ENCODE data around the gene HLA-DPA1. TPM values are rescaled to one million over a fixed set of nuclear protein-coding genes. Genes with fewer than 3 reads are reported as not detected.
"Not testable (repeated sequence)": the region's sequence is repeated elsewhere in the genome, so short reads cannot be mapped to it uniquely, and the experiment has no call there.

HLA-DPA1 gene
- total and polyA plus RNA-seq, 4 donors, result 12.0 to 49.3 (median 29.2) TPM

DNA sequence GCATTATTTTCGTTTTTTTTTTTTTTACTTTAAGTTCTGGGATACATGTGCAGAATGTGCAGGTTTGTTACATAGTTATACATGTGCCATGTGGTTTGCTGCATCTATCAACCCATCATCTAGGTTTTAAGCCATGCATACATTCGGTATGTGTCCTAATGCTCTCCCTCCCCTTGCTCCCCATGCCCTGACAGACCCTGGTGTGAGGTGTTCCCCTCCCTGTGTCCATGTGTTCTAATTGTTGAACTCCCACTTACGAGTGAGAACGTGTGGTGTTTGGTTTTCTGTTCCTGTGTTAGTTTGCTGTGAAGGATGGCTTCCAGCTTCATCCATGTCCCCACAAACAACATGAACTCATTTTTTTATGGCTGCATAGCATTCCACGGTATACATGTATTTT, 10.0 kb downstream of the HLA-DPA1 start:
- not testable (repeated sequence) for H3K36me3 ChIP-seq (ENCODE audit: control insufficient read depth in 4 of 4, insufficient read depth in 3 of 4, low read depth in 1 of 4, low read length in 3 of 4); H3K9ac ChIP-seq (ENCODE audit: low read depth in 1 of 2, low read length in 2 of 2); H3K4me3 ChIP-seq (ENCODE audit: low read depth in 1 of 3, low read length in 3 of 3); H3K9me3 ChIP-seq (ENCODE audit: control insufficient read depth in 4 of 4, low read length in 3 of 4); H3K4me1 ChIP-seq (ENCODE audit: control insufficient read depth in 4 of 4, insufficient read depth in 4 of 4, low read length in 3 of 4); DNase-seq (ENCODE audit: low spot score); H3K27me3 ChIP-seq (ENCODE audit: control insufficient read depth in 4 of 4, insufficient read depth in 4 of 4, low read length in 3 of 4); H3K27ac ChIP-seq (ENCODE audit: low read depth in 1 of 2, low read length in 2 of 2)
- 68% methylated on average over 5 of the region's 5 CpGs for WGBS

DNA sequence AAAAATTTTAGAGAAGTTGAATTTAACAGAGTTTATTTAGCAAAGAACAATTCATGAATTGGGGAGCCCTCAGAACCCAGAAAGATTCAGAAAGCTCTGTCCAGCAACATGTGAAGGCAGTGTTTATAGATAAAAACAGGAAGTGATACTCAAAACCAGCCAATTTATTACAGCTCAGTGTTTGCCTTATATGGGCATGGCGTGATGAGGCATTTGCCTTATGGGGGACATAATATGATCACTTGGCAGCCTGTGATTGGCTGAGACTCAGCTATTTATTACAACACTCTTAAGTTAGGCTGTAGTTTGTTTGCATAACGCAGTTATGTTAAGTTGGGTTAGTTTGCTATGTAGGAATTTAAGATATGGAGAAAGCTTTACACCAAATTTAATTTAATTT, 11.5 kb downstream of the HLA-DPA1 start:
- no peak for TF ChIP-seq NR2F2 (IDR thresholded peaks at IDR 0.05)
- no peak for TF ChIP-seq JUND (IDR thresholded peaks at IDR 0.05)
- TF ChIP-seq FOXA1 (IDR thresholded peaks at IDR 0.05), result no peak
- no peak for TF ChIP-seq RXRA (IDR thresholded peaks at IDR 0.05)
- no peak for TF ChIP-seq HNF4G (IDR thresholded peaks at IDR 0.05)
- TF ChIP-seq, protein P1, sequence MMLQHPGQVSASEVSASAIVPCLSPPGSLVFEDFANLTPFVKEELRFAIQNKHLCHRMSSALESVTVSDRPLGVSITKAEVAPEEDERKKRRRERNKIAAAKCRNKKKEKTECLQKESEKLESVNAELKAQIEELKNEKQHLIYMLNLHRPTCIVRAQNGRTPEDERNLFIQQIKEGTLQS (IDR thresholded peaks at IDR 0.05), result no peak
- TF ChIP-seq, protein P2, sequence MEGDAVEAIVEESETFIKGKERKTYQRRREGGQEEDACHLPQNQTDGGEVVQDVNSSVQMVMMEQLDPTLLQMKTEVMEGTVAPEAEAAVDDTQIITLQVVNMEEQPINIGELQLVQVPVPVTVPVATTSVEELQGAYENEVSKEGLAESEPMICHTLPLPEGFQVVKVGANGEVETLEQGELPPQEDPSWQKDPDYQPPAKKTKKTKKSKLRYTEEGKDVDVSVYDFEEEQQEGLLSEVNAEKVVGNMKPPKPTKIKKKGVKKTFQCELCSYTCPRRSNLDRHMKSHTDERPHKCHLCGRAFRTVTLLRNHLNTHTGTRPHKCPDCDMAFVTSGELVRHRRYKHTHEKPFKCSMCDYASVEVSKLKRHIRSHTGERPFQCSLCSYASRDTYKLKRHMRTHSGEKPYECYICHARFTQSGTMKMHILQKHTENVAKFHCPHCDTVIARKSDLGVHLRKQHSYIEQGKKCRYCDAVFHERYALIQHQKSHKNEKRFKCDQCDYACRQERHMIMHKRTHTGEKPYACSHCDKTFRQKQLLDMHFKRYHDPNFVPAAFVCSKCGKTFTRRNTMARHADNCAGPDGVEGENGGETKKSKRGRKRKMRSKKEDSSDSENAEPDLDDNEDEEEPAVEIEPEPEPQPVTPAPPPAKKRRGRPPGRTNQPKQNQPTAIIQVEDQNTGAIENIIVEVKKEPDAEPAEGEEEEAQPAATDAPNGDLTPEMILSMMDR (IDR thresholded peaks at IDR 0.05; ENCODE audit: low read depth, low read length, missing input control), result no peak
- TF ChIP-seq, protein P3, sequence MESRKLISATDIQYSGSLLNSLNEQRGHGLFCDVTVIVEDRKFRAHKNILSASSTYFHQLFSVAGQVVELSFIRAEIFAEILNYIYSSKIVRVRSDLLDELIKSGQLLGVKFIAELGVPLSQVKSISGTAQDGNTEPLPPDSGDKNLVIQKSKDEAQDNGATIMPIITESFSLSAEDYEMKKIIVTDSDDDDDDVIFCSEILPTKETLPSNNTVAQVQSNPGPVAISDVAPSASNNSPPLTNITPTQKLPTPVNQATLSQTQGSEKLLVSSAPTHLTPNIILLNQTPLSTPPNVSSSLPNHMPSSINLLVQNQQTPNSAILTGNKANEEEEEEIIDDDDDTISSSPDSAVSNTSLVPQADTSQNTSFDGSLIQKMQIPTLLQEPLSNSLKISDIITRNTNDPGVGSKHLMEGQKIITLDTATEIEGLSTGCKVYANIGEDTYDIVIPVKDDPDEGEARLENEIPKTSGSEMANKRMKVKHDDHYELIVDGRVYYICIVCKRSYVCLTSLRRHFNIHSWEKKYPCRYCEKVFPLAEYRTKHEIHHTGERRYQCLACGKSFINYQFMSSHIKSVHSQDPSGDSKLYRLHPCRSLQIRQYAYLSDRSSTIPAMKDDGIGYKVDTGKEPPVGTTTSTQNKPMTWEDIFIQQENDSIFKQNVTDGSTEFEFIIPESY (IDR thresholded peaks at IDR 0.05), result no peak
- TF ChIP-seq FOXA2 (IDR thresholded peaks at IDR 0.05), result no peak
- no peak for TF ChIP-seq RAD21 (IDR thresholded peaks at IDR 0.05)
- no peak for TF ChIP-seq TAF1 (conservative IDR thresholded peaks at IDR 0.05)
- no peak for TF ChIP-seq EGR1 (IDR thresholded peaks at IDR 0.05; ENCODE audit: low read depth in 2 of 2)
- H3K36me3 ChIP-seq (ENCODE audit: control insufficient read depth in 4 of 4, insufficient read depth in 3 of 4, low read depth in 1 of 4, low read length in 3 of 4), result no peaks in the 10 kb centered on the region

DNA sequence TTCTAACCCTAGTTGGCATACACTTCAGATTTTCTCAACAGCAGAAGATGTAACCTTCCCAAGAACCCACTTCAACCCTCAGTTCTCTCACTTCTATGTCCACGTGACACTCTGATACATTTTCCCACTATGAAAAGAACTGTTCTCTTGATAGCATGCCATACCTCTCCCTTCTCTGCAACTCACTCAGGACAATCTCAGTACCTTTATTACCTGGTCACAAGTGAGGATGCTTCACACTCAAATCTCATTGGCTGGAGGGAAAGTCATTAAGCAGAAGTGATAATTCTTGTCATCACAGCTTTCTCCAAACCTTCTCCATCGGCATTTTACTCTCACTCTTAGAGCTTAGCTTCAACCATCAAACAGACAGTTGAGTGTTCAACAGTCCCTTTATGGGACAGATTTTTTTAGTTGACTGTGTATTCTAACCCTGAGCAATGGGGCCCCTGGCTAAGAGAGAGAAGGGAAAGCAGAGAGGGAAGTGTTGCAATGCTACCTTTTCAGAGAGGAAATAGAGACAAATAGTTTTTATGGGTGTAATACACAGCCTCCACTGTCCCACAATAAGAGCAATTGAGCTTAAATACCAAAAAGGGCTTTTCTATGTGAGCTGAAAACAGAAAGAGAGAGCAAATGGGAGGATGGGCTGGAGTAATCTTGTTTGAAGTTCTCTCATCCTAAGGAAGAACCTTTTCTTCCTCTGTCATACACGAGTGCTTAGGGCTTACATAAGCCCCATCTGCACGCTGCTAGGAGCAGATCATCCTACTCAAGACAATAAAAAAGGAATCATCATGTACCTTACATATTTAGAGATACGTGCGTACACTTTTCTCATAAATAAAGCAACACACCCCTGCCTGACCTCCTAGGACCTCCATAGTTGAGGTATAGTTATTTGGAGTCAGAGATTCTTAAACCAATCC, 16.0 kb downstream of the HLA-DPA1 start:
- Histone ChIP-seq H3K27me3 (ENCODE audit: control insufficient read depth in 4 of 4, insufficient read depth in 4 of 4, low read length in 3 of 4) (no peaks in the 10 kb centered on the region), H3K9me3 (ENCODE audit: control insufficient read depth in 4 of 4, low read length in 3 of 4) (no peaks in the 10 kb centered on the region), H3K4me1 (ENCODE audit: control insufficient read depth in 4 of 4, insufficient read depth in 4 of 4, low read length in 3 of 4) (peaks cover 0 to 6% (median 2%) of the 10 kb centered on the region in 4 donors), H3K4me3 (ENCODE audit: low read depth in 1 of 3, low read length in 3 of 3) (no peak overlapping the region), H3K27ac (ENCODE audit: low read depth in 1 of 2, low read length in 2 of 2) (no peak overlapping the region), H3K36me3 (ENCODE audit: control insufficient read depth in 4 of 4, insufficient read depth in 3 of 4, low read depth in 1 of 4, low read length in 3 of 4) (no peaks in the 10 kb centered on the region), H3K9ac (ENCODE audit: low read depth in 1 of 2, low read length in 2 of 2) (no peak overlapping the region)
- DNase-seq (ENCODE audit: low spot score), result no peak
- 52% methylated on average over 6 of the region's 6 CpGs for WGBS
- TF ChIP-seq EGR1 (IDR thresholded peaks at IDR 0.05; ENCODE audit: low read depth in 2 of 2), result no peak
- TF ChIP-seq HNF4A (conservative IDR thresholded peaks at IDR 0.05), result no peak
- TF ChIP-seq, protein P3 (IDR thresholded peaks at IDR 0.05), result no peak
- TF ChIP-seq, protein P4, sequence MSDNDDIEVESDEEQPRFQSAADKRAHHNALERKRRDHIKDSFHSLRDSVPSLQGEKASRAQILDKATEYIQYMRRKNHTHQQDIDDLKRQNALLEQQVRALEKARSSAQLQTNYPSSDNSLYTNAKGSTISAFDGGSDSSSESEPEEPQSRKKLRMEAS (IDR thresholded peaks at IDR 0.05), result no peak
- no peak for TF ChIP-seq JUND (IDR thresholded peaks at IDR 0.05)
- no peak for TF ChIP-seq FOXA2 (IDR thresholded peaks at IDR 0.05)
- TF ChIP-seq, protein P5, sequence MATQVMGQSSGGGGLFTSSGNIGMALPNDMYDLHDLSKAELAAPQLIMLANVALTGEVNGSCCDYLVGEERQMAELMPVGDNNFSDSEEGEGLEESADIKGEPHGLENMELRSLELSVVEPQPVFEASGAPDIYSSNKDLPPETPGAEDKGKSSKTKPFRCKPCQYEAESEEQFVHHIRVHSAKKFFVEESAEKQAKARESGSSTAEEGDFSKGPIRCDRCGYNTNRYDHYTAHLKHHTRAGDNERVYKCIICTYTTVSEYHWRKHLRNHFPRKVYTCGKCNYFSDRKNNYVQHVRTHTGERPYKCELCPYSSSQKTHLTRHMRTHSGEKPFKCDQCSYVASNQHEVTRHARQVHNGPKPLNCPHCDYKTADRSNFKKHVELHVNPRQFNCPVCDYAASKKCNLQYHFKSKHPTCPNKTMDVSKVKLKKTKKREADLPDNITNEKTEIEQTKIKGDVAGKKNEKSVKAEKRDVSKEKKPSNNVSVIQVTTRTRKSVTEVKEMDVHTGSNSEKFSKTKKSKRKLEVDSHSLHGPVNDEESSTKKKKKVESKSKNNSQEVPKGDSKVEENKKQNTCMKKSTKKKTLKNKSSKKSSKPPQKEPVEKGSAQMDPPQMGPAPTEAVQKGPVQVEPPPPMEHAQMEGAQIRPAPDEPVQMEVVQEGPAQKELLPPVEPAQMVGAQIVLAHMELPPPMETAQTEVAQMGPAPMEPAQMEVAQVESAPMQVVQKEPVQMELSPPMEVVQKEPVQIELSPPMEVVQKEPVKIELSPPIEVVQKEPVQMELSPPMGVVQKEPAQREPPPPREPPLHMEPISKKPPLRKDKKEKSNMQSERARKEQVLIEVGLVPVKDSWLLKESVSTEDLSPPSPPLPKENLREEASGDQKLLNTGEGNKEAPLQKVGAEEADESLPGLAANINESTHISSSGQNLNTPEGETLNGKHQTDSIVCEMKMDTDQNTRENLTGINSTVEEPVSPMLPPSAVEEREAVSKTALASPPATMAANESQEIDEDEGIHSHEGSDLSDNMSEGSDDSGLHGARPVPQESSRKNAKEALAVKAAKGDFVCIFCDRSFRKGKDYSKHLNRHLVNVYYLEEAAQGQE (IDR thresholded peaks at IDR 0.05), result no peak
- TF ChIP-seq GABPA (IDR thresholded peaks at IDR 0.05 in 1 of 2, conservative IDR thresholded peaks at IDR 0.05 in 1 of 2), result no peak
- TF ChIP-seq FOXA1 (IDR thresholded peaks at IDR 0.05), result no peak
- no peak for TF ChIP-seq RAD21 (IDR thresholded peaks at IDR 0.05)

More for the DNA sequence above, 11.5 kb downstream of the HLA-DPA1 start:
- Histone ChIP-seq H3K9ac (ENCODE audit: low read depth in 1 of 2, low read length in 2 of 2) (no peak overlapping the region), H3K4me3 (ENCODE audit: low read depth in 1 of 3, low read length in 3 of 3) (no peak overlapping the region), H3K27me3 (ENCODE audit: control insufficient read depth in 4 of 4, insufficient read depth in 4 of 4, low read length in 3 of 4) (no peaks in the 10 kb centered on the region), H3K4me1 (ENCODE audit: control insufficient read depth in 4 of 4, insufficient read depth in 4 of 4, low read length in 3 of 4) (no peaks in the 10 kb centered on the region), H3K27ac (ENCODE audit: low read depth in 1 of 2, low read length in 2 of 2) (no peak overlapping the region), H3K9me3 (ENCODE audit: control insufficient read depth in 4 of 4, low read length in 3 of 4) (peaks cover 0 to 4% (median 2%) of the 10 kb centered on the region in 4 donors)
- DNase-seq (ENCODE audit: low spot score), result no peak
- 87% methylated on average over 2 of the region's 2 CpGs for WGBS
